Activated CD8-positive, alpha-beta memory T cell treated with anti-CD3 and anti-CD28 coated beads, Interleukin-2, amount 50 U/mL, for 1 hour (primary cell): ENCODE results near the gene CSTPP1.

Experiments used
- DNase-seq: peaks from one replicate; pipeline ENCODE4 v3.0.0-alpha.2; 2020; ENCODE audit errors: extremely low read depth

The CSTPP1 gene

GRCh38 chr11:47160753-47161133, 224.2 kb downstream of the CSTPP1 start:
- no peak for DNase-seq

- no peak for DNase-seq
These were observed 224.7 kb downstream of the CSTPP1 start for GRCh38 chr11:47161134-47161854.

- no peak for DNase-seq
These were observed 225.3 kb downstream of the CSTPP1 start for GRCh38 chr11:47161890-47162289.

GRCh38 chr11:47162426-47162825, 225.9 kb downstream of the CSTPP1 start:
- DNase-seq = no peak

- DNase-seq = no peak
These were observed 226.6 kb downstream of the CSTPP1 start for GRCh38 chr11:47163193-47163592.

- no peak for DNase-seq
These were observed 227.3 kb downstream of the CSTPP1 start for GRCh38 chr11:47163898-47164297.

GRCh38 chr11:47164321-47164720, 227.8 kb downstream of the CSTPP1 start:
- DNase-seq = no peak

- DNase-seq = no peak
These were observed 228.8 kb downstream of the CSTPP1 start for GRCh38 chr11:47165253-47165840.

GRCh38 chr11:47166368-47166767, 229.8 kb downstream of the CSTPP1 start:
- no peak for DNase-seq

- no peak for DNase-seq
These were observed 234.7 kb downstream of the CSTPP1 start for GRCh38 chr11:47171061-47171838.

- DNase-seq = no peak
These were observed 235.3 kb downstream of the CSTPP1 start for GRCh38 chr11:47171856-47172255.

- no peak for DNase-seq
These were observed 236.3 kb downstream of the CSTPP1 start for GRCh38 chr11:47172740-47173336.

GRCh38 chr11:47175746-47176327, 239.3 kb downstream of the CSTPP1 start:
- no peak for DNase-seq

GRCh38 chr11:47176328-47177228, 240.0 kb downstream of the CSTPP1 start, which contains the start of gene ARFGAP2:
TSS of gene ARFGAP2 (minus strand) at chr11:47176879. CDS start at chr11:47176853, 26 bp downstream.
- peak; percentile 83 for DNase-seq

GRCh38 chr11:47177229-47177845, 240.8 kb downstream of the CSTPP1 start:
- peak; percentile 55 for DNase-seq

- no peak for DNase-seq
These were observed 241.3 kb downstream of the CSTPP1 start for GRCh38 chr11:47177846-47178245.

GRCh38 chr11:47178316-47178715, 241.8 kb downstream of the CSTPP1 start:
- no peak for DNase-seq

- DNase-seq = no peak
These were observed 242.4 kb downstream of the CSTPP1 start for GRCh38 chr11:47178737-47179654.

- DNase-seq = no peak
These were observed 243.1 kb downstream of the CSTPP1 start for GRCh38 chr11:47179655-47179991.
